Thyroid gland (tissue), 4 donors: ENCODE data around the gene CLTC.

Source experiments
- CTCF ChIP-seq, 6 experiments: fragments of 200-600 bp in 3 of 6; fragments of 450-650 bp in 3 of 6; sonication (generic) in 3 of 6; IDR thresholded peaks; one replicate each; pipeline ENCODE4 v1.5.1; 2016 to 2019; ENCODE audit warnings: antibody characterized with exemption in 6 of 6, mild to moderate bottlenecking in 2 of 6, inconsistent platforms in 1 of 6, moderate library complexity in 1 of 6
- POLR2A ChIP-seq, 2 donors: fragments of 450-650 bp; IDR thresholded peaks; one replicate each; pipeline ENCODE4 v1.6.1; 2017; ENCODE audit warnings: antibody characterized with exemption in 2 of 2, mild to moderate bottlenecking in 2 of 2, moderate library complexity in 1 of 2

GRCh38 chr17:59688008-59688407 is 68.3 kb downstream of the CLTC start:
- TF ChIP-seq CTCF (IDR thresholded peaks at IDR 0.05) (no peak), POLR2A (IDR thresholded peaks at IDR 0.05) (no peak)
